Stimulated activated CD4-positive, alpha-beta T cell treated with anti-CD3 and anti-CD28 coated beads, Interleukin-1b, Interleukin-23, amount 100 ng/mL, for 1 hour (primary cell): ENCODE data around the gene SLC25A24.

Experiments
- DNase-seq, 2 donors: peaks; one replicate each; pipeline ENCODE4 v3.0.0-alpha.2; 2020; ENCODE audit warnings: low read depth in 2 of 2

SLC25A24 gene

GRCh38 chr1:108100148-108100547, 100.0 kb downstream of the SLC25A24 start:
- no peak for DNase-seq

GRCh38 chr1:108097018-108097417, 103.1 kb downstream of the SLC25A24 start:
- no peak for DNase-seq

- no peak for DNase-seq
Observed at GRCh38 chr1:108096089-108096488, 104.1 kb downstream of the SLC25A24 start.

GRCh38 chr1:108089477-108089876, 110.7 kb downstream of the SLC25A24 start:
- no peak for DNase-seq

GRCh38 chr1:108085628-108086027, 114.5 kb downstream of the SLC25A24 start:
- no peak for DNase-seq

- no peak for DNase-seq
Observed at GRCh38 chr1:108084866-108085477, 115.2 kb downstream of the SLC25A24 start.
